HG03139 (cell line): Measurements from ENCODE around the gene ACY1.
"Not testable (repeated sequence)": the region's sequence is repeated elsewhere in the genome, so short reads cannot be mapped to it uniquely, and the experiment has no call there.

Experiments
- ATAC-seq: cut with Tn5 transposase; IDR thresholded peaks from one replicate; pipeline ENCODE4 v1.9.1; 2021; ENCODE audit not compliant: unreplicated experiment

The ACY1 gene

GRCh38 chr3:51980253-51980652, 3.1 kb upstream of the ACY1 start:
- no peak for ATAC-seq

GRCh38 chr3:51982352-51982837, 940 bp upstream of the ACY1 start:
- peak; percentile 43 for ATAC-seq

GRCh38 chr3:51983578-51984268, 388 bp downstream of the ACY1 start:
- ATAC-seq, result no peak

- ATAC-seq, result no peak
These were observed 923 bp downstream of the ACY1 start for GRCh38 chr3:51984269-51984647.

DNA sequence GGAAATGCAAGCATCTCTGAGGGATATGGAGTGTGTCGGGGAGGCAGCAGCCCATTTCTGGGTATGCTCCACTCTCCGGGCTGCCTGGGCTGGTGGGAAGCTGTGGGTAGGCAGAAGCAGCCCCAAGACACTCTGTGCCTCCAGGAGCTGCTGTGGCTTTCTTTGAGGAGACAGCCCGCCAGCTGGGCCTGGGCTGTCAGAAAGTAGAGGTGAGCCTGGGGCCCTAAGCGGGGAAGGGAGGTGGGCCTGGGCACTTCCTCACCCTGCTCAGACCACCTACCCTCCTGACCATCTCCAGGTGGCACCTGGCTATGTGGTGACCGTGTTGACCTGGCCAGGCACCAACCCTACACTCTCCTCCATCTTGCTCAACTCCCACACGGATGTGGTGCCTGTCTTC, 1.7 kb downstream of the ACY1 start:
- no peak for ATAC-seq

- ATAC-seq, result no peak
These were observed 2.9 kb downstream of the ACY1 start for GRCh38 chr3:51986010-51986947.

DNA sequence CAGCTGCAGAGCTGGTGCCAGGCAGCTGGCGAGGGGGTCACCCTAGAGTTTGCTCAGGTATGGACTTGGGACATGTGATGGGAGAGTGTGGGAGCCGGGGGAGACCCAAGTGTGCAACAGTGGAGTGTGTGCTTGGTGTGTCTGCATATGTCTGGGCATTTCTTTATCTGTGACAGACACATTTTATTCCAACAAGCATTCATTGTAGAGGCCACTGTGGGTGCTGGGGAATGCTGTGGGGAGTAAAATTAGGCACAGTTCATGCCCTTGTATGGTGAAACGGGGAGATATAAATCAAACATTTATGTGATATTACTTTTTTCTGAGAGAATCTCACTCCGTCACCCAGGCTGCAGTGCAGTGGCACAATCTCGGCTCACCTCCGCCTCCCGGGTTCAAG, 4.2 kb downstream of the ACY1 start:
- ATAC-seq, result no peak

DNA sequence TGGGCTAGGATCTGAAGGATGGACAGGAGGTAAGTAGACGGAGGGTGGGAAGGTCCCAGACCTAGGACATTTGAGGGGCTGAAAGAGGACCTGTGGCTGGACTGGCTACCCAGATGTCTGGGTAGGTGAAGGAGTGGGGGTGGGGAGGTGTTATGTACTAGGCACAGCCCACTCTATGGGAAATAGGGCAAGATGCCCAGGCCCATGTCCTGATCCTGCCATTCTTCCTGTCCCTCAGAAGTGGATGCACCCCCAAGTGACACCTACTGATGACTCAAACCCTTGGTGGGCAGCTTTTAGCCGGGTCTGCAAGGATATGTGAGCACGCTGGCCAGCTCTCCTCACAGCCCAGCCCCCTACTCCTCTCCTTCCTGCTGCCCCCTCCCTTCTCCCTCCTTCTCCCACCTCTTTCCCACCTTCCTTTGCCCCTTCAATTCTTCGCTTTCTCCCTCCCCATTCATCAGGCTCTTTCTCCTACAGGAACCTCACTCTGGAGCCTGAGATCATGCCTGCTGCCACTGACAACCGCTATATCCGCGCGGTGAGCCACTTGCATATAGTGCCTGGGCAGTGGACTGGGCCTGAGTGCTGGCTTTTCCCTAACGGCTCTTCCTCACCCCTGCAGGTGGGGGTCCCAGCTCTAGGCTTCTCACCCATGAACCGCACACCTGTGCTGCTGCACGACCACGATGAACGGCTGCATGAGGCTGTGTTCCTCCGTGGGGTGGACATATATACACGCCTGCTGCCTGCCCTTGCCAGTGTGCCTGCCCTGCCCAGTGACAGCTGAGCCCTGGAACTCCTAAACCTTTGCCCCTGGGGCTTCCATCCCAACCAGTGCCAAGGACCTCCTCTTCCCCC, 5.2 kb downstream of the ACY1 start:
- no peak for ATAC-seq

DNA sequence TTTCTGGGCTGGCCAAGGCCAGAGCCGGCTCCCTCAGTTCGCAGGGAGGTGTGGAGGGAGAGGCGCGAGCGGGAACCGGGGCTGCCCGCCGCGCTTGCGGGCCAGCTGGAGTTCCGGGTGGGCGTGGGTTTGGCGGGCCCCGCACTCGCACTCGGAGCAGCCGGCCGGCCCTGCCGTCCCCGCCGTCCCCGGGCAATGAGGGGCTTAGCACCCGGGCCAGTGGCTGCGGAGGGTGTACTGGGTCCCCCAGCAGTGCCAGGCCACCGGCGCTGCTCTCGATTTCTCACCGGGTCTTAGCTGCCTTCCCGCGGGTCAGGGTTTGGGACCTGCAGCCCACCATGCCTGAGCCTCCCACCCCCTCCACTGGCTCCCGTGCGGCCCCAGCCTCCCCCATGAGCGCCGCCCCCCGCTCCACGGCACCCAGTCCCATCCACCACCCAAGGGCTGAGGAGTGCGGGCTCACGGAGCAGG, 7.2 kb downstream of the ACY1 start:
- ATAC-seq, result not testable (repeated sequence)

DNA sequence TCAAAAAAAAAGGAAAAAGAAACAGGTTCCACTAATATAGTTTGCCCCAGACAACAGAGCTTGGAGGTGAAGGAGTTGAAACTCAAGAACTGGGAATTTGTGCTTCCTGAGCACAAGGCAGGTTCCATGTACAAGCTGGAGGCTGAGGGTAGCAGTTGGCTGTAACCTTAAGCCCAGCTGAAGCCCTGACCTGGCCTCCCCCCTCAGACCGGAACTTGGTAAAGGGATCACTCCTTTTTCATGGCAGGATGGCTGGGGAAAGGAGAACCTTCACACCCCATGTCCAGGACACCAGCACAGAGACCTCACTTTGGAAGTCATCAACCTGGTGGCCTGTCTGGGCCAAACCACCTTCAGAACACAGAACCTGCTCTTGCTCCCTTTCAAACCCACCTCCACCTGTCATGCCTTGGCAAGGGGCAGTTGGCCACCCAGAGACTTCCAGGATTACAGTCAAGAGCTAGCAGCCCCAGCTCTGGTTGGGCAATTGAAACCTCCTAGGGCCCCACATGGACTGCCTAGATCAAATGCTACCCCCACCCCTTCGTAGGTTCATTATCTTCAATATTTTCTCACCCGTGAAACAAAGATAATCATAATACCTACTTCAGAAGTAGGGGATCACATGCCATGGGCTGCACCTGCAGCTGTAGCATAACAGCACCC, 8.8 kb downstream of the ACY1 start:
- no peak for ATAC-seq

GRCh38 chr3:51993657-51994056, 10.3 kb downstream of the ACY1 start:
- not testable (repeated sequence) for ATAC-seq

- no peak for ATAC-seq
These were observed 11.2 kb downstream of the ACY1 start for GRCh38 chr3:51994530-51994929.

- peak; percentile 75 for ATAC-seq
These were observed 12.2 kb downstream of the ACY1 start, which contains the start of gene RPL29 for GRCh38 chr3:51995346-51996163. RPL29 (minus strand) TSS chr3:51995895; CDS start chr3:51995461, 434 bp downstream.

DNA sequence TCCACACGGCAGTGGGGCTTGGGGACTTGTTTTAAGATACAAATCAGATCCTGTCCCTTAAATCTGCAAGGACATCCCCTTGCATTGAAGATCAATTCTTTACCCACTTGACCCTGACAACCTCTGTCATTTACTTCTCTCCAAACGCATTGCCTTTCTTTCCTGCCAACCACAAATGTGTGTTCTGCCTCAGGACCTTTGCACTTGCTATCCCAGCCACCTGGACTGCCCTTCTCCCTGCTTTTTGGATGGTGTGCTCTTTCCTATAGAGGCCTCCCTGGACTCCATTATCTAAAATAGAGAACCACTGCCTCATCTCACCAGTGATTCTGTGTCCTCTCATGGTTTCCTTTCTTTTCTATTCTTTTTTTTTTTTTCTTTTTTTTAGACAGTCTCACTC, 13.8 kb downstream of the ACY1 start:
- no peak for ATAC-seq

- ATAC-seq, result no peak
These were observed 14.7 kb downstream of the ACY1 start for GRCh38 chr3:51997935-51998596.

DNA sequence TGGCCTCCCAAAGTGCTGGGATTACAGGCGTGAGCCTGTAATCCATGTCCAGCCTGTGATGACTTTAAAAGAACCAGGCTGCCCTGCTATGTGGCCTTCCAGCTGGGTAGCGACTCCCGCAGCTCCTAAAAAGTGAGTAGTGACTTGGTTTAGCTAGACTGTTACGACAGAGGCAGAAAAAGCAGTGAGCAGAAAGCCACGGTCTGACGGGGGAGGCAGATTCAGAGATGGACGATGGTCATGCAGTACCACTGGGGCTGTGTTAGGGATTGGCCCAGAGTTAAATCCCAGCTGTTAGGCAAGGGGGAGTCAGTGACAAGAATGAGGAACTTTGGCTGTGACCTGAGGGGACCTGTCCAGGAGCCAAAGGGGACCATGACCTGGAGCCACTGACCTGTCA, 15.4 kb downstream of the ACY1 start:
- ATAC-seq, result no peak

- no peak for ATAC-seq
These were observed 16.5 kb downstream of the ACY1 start for GRCh38 chr3:51999846-52000245.

DNA sequence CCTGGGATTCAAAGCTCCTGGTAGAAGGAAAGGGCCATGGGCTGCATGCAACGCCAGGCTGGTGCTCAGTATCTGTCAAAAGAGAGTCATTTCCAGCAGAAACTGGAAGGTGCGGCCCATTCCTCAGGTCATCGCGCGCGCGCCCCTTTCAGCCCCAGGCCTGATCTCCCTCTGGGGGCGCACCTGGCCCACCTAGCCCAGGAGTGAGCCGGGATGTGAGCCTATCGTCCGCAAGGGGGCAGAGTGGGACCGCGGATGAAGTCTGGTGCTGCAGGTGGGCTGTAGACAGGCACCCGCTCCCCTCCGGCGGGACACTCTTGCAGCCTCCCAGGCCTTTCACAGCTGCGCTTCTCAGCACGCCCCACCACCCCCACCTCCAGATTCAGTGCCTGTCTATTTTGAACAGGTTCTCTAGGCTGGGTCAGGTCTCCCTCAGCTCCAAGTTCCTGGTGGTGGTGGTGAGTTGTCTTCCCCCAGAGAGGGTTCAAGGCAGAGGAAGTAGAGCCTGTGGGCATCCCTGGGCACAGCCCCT, 18.2 kb downstream of the ACY1 start:
- peak; percentile 64 for ATAC-seq

GRCh38 chr3:52002748-52003147, 19.4 kb downstream of the ACY1 start:
- ATAC-seq, result no peak
